Kidney (tissue), 14 donors: ENCODE results near the gene CHD1. TPM values are rescaled to one million over a fixed set of nuclear protein-coding genes. Genes with fewer than 3 reads are reported as not detected.
"Not testable (repeated sequence)": the region's sequence is repeated elsewhere in the genome, so short reads cannot be mapped to it uniquely, and the experiment has no call there.

ENCODE experiments used
- DNase-seq, 5 donors: peaks; one replicate each; pipeline ENCODE4 v3.0.0-alpha.2; 2013 to 2020
- FAIRE-seq: peaks from 2 replicates; lab custom pipeline; 2012; peaks lifted over from hg19 to GRCh38; lab: Jason Lieb, UNC
- H3K27ac ChIP-seq, 2 donors: one replicate each; pipeline ENCODE4 v1.7.0; 2013; ENCODE audit warnings: low read depth in 2 of 2, low read length in 2 of 2, inconsistent platforms in 1 of 2
- H3K27me3 ChIP-seq: one replicate; pipeline ENCODE4 v1.7.1; 2013; ENCODE audit warnings: low read length, inconsistent platforms; ENCODE audit not compliant: control insufficient read depth, insufficient read depth
- H3K36me3 ChIP-seq, 3 donors: one replicate each; pipeline versions ENCODE4 v1.7.0 to v1.7.1; 2013; ENCODE audit warnings: low read length in 3 of 3, control low read depth in 1 of 3, inconsistent platforms in 1 of 3; ENCODE audit not compliant: insufficient read depth in 3 of 3, control insufficient read depth in 2 of 3
- H3K4me1 ChIP-seq, 3 donors: one replicate each; pipeline versions ENCODE4 v1.7.0 to v1.7.1; 2013; ENCODE audit warnings: low read length in 3 of 3, inconsistent platforms in 1 of 3, low read depth in 1 of 3; ENCODE audit not compliant: control insufficient read depth in 2 of 3, insufficient read depth in 2 of 3
- H3K4me3 ChIP-seq, 3 donors: one replicate each; pipeline versions ENCODE4 v1.7.0 to v1.8.1; 2013; ENCODE audit warnings: low read length in 3 of 3, control low read depth in 1 of 3, inconsistent platforms in 1 of 3
- H3K9ac ChIP-seq, 3 donors: one replicate each; pipeline versions ENCODE4 v1.7.0 to v1.7.1; 2013; ENCODE audit warnings: low read length in 3 of 3, control low read depth in 1 of 3, inconsistent platforms in 1 of 3
- H3K9me3 ChIP-seq, 3 donors: one replicate each; pipeline versions ENCODE4 v1.7.0 to v1.7.1; 2013; ENCODE audit warnings: low read length in 3 of 3, control low read depth in 1 of 3, inconsistent platforms in 1 of 3; ENCODE audit not compliant: control insufficient read depth in 2 of 3, insufficient read depth in 1 of 3
- CTCF ChIP-seq: IDR thresholded peaks from 3 replicates; pipeline ENCODE4 v1.5.1; 2012; ENCODE audit warnings: mild to moderate bottlenecking, moderate library complexity, borderline replicate concordance; ENCODE audit not compliant: insufficient read depth; ENCODE audit errors: extremely low read depth
- intact Hi-C: fragments of 100-400 bp; cut with DNase I; formaldehyde crosslinking; loops from one replicate; pipeline ENCODE4 v1.11.1; 2022
- polyA plus RNA-seq: library from polyadenylated mRNA; stranded (reverse); fragments of 350-450 nt; fragmentation: Illumina TruSeq; extraction: RNeasy Lipid Tissue Mini Kit (QIAGEN cat#74804); gene quantifications from one replicate; pipeline ENCODE4 v1.2.3, GENCODE V29; 2014; ENCODE audit warnings: low read depth, low replicate concordance; ENCODE audit not compliant: insufficient read depth
- total RNA-seq: library from RNA; stranded (reverse); fragmentation: NEBNext Ultra II Directional; extraction: Animal tissue kit (Norgen Biotek cat#: 25700); gene quantifications from one replicate; pipeline ENCODE4 v1.2.1, GENCODE V29; 2021
- donor health status: control.
- donor health status: control.
- donor health status: control.
- donor health status: control.
- donor health status: control.
- donor health status: DM: yes; HTN: yes; CAD: no.
- donor health status: Normal renal cell carcinoma (clear cell type).

The CHD1 gene
- total and polyA plus RNA-seq, 2 donors from 2014 or later = 7.1 to 40.4 TPM

- no peak for TF ChIP-seq CTCF
- no peak overlapping the region for H3K4me3 ChIP-seq
- no peaks in the 10 kb centered on the region for H3K27me3 ChIP-seq
- no peak for DNase-seq
- no peaks in the 10 kb centered on the region for H3K4me1 ChIP-seq
- H3K9ac ChIP-seq = no peak overlapping the region
- no peaks in the 10 kb centered on the region for H3K36me3 ChIP-seq
- peaks cover 0 to 3% (median 0%) of the 10 kb centered on the region in 3 donors for H3K9me3 ChIP-seq
- H3K27ac ChIP-seq = no peak overlapping the region
- no peak for FAIRE-seq
- intact Hi-C loops = no loop called here
Measured at GRCh38 chr5:98962587-98962986, 33.8 kb upstream of the CHD1 start.

GRCh38 chr5:98961665-98962344, 33.0 kb upstream of the CHD1 start:
- H3K9ac ChIP-seq = no peak overlapping the region
- TF ChIP-seq CTCF = no peak
- H3K9me3 ChIP-seq = peaks cover 0 to 3% (median 0%) of the 10 kb centered on the region in 3 donors
- H3K36me3 ChIP-seq = no peaks in the 10 kb centered on the region
- no peak overlapping the region for H3K4me3 ChIP-seq
- no peak for DNase-seq
- no peaks in the 10 kb centered on the region for H3K4me1 ChIP-seq
- H3K27me3 ChIP-seq = no peaks in the 10 kb centered on the region
- H3K27ac ChIP-seq = no peak overlapping the region
- intact Hi-C loops = no loop called here
- FAIRE-seq = no peak

DNA sequence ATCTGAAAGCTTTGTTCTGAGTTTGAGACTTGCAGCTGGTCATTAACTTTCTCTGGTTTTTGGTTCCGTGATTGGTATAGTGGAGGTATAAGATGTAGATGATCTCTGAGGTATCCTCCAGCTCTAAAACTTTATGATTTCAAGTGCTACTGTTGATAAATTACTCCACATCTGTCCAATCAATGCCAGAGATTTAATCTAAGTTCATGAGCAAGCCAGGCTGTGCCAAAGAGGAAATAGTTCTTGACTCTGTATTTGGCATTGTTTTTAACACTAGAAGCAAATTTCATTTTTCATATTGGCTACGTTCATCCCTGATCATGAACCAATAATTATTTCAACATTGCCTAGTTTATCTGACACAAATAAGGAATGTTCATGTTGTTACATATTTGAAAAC, 28.5 kb upstream of the CHD1 start:
- no peak overlapping the region for H3K27ac ChIP-seq
- no peak overlapping the region for H3K4me3 ChIP-seq
- TF ChIP-seq CTCF = no peak
- intact Hi-C loops = no loop called here
- H3K4me1 ChIP-seq = no peaks in the 10 kb centered on the region
- DNase-seq (no peak), FAIRE-seq (no peak)
- H3K36me3 ChIP-seq = no peaks in the 10 kb centered on the region
- H3K9me3 ChIP-seq = no peaks in the 10 kb centered on the region
- H3K9ac ChIP-seq = no peak overlapping the region
- H3K27me3 ChIP-seq = no peaks in the 10 kb centered on the region

DNA sequence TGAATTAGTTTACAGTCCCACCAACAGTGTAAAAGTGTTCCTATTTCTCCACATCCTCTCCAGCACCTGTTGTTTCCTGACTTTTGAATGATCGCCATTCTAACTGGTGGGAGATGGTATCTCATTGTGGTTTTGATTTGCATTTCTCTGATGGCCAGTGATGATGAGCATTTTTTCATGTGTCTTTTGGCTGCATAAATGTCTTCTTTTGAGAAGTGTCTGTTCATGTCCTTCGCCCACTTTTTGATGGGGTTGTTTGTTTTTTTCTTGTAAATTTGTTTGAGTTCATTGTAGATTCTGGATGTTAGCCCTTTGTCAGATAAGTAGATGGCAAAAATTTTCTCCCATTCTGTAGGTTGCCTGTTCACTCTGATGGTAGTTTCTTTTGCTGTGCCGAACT, 27.1 kb upstream of the CHD1 start:
- H3K4me3 ChIP-seq, H3K4me1 ChIP-seq, H3K27me3 ChIP-seq, H3K9ac ChIP-seq, DNase-seq, H3K9me3 ChIP-seq, FAIRE-seq, intact Hi-C loops, H3K36me3 ChIP-seq, H3K27ac ChIP-seq: not testable (repeated sequence)

DNA sequence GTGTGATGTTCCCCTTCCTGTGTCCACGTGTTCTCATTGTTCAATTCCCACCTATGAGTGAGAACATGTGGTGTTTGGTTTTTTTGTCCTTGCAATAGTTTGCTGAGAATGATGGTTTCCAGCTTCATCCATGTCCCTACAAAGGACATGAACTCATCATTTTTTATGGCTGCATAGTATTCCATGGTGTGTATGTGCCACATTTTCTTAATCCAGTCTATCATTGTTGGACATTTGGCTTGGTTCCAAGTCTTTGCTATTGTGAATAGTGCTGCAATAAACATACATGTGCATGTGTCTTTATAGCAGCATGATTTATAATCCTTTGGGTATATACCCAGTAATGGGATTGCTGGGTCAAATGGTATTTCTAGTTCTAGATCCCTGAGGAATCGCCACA, 26.7 kb upstream of the CHD1 start:
- not testable (repeated sequence) for FAIRE-seq

More for the DNA sequence above, 26.7 kb upstream of the CHD1 start:
- DNase-seq, H3K4me1 ChIP-seq, H3K9ac ChIP-seq, intact Hi-C loops, H3K27ac ChIP-seq, H3K36me3 ChIP-seq, H3K9me3 ChIP-seq, H3K27me3 ChIP-seq, H3K4me3 ChIP-seq: not testable (repeated sequence)
